ENCODE results near the gene C6orf89. TPM values are rescaled to one million over a fixed set of nuclear protein-coding genes. Genes with fewer than 3 reads are reported as not detected.

The C6orf89 gene
- total and polyA plus RNA-seq, 2 of the 8 experiments (the other 6 are each of a cell fraction or from before 2014, with no cell fraction given), result 4.6 to 12.3 TPM

DNA sequence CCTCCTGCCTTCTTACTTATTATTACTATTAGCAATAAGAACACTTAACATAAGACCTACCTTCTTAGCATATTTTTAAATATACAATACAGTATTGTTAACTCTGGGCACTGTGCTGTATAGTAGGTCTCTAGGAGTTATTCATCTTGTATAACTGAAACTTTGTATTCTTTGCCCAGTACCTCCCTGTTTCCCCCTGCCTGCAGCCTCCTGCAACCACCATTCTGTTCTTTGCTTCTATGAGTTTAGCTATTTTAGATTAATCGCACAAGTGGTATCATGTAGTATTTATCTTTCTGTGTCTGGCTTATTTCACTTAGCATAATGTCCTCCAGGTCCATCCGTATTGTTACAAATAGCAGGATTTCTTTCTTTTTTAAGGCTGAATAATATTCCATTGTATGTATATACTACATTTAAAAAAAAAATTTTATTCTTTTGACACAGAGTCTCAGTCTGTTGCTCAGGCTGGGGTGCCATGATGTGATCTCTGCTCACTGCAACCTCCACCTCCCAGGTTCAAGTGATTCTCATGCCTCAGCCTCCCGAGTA lies 4.4 kb downstream of the C6orf89 start:
- H4K91ac ChIP-seq (replicated peaks; ENCODE audit: insufficient read length, low read length), result no peak overlapping the region
- no peak overlapping the region for H3K9ac ChIP-seq (replicated peaks in 1 of 4; ENCODE audit: extremely low read depth in 1 of 4, low read depth in 3 of 4, low read length in 3 of 4)
- no peak overlapping the region for H2BK15ac ChIP-seq (ENCODE audit: low read length)
- no peak overlapping the region for H3K23ac ChIP-seq (ENCODE audit: insufficient read length)
- H2AFZ ChIP-seq (ENCODE audit: low read length), result no peak overlapping the region
- H3K18ac ChIP-seq (ENCODE audit: extremely low read depth, low read length), result no peak overlapping the region
- H3K27me3 ChIP-seq (replicated peaks in 1 of 4; ENCODE audit: control insufficient read depth in 3 of 4, extremely low read depth in 1 of 4, insufficient read depth in 3 of 4, low read length in 3 of 4), result no peaks in the 10 kb centered on the region
- H3K4ac ChIP-seq (replicated peaks; ENCODE audit: insufficient read length, low read depth, low read length), result no peak overlapping the region
- no peaks in the 10 kb centered on the region; the same call in 1 of the 2 replicates for H3K23me2 ChIP-seq (ENCODE audit: low read depth, low read length)
- H4K20me1 ChIP-seq (replicated peaks in 1 of 2; ENCODE audit: control insufficient read depth in 1 of 2, insufficient read depth in 2 of 2, low read length in 2 of 2), result peaks cover 0 to 3% of the 10 kb centered on the region in 2 experiments
- H4K5ac ChIP-seq (ENCODE audit: insufficient read length, low read depth, low read length), result no peak overlapping the region
- H2BK12ac ChIP-seq (ENCODE audit: low read depth, low read length), result no peak overlapping the region
- H2BK20ac ChIP-seq (ENCODE audit: low read length), result no peak overlapping the region
- no peak overlapping the region for H3K56ac ChIP-seq (replicated peaks; ENCODE audit: insufficient read length, low read depth, low read length)
- H3K4me3 ChIP-seq (ENCODE audit: extremely low read depth in 1 of 4, insufficient read depth in 2 of 4, low read depth in 3 of 4, low read length in 4 of 4), result no peak overlapping the region
- H3K9me3 ChIP-seq (ENCODE audit: insufficient read depth in 2 of 2, low read depth in 1 of 2, low read length in 1 of 2), result no peaks in the 10 kb centered on the region
- 90% methylated on average over 3 of the region's 3 CpGs; no CpG with 5 or more reads in 1 of the 2 experiments for WGBS, 2 experiments (ENCODE audit: extremely low coverage in 1 of 2, insufficient coverage in 1 of 2, insufficient read length in 1 of 2, insufficient replicate concordance in 2 of 2, low coverage in 1 of 2, low lambda C conversion rate in 2 of 2, missing lambda C conversion rate in 1 of 2)
- no peaks in the 10 kb centered on the region for H3K79me1 ChIP-seq (ENCODE audit: low read depth, low read length)
- POLR2A ChIA-PET (ENCODE audit: partially characterized antibody), result interaction anchor here (2.3 kb wide), 1 partner anchor 16 kb away, joined by 9 read pairs; the partner anchor contains the start of gene PPIL1
- H2BK120ac ChIP-seq (replicated peaks; ENCODE audit: low read depth, low read length), result no peak overlapping the region
- H3K4me2 ChIP-seq (ENCODE audit: insufficient read depth in 1 of 2, low read depth in 2 of 2, low read length in 2 of 2), result no peak overlapping the region
- H3K36me3 ChIP-seq (ENCODE audit: control insufficient read depth in 2 of 4, insufficient read depth in 4 of 4, low read length in 3 of 4), result no peaks in the 10 kb centered on the region
- no peak overlapping the region for H4K8ac ChIP-seq (ENCODE audit: extremely low read depth, insufficient read depth, low read length)
- H2BK5ac ChIP-seq (ENCODE audit: low read depth, low read length), result no peak overlapping the region
- DNase-seq (ENCODE audit: low read depth in 1 of 2, low spot score in 2 of 2) (no peak), FAIRE-seq (no peak)
- H3K14ac ChIP-seq (ENCODE audit: insufficient read length), result no peak overlapping the region
- no peaks in the 10 kb centered on the region for H3K79me2 ChIP-seq (ENCODE audit: control insufficient read depth in 1 of 2, insufficient read depth in 2 of 2, low read length in 2 of 2)
- CTCF ChIA-PET (ENCODE audit: partially characterized antibody), result interaction anchor here (0.6 to 4.6 kb wide), 5 partner anchors 24 to 560 kb away, joined by 3 to 18 read pairs (median 5); no protein-coding TSS in a partner anchor
- H3K4me1 ChIP-seq (replicated peaks in 1 of 4; ENCODE audit: control insufficient read depth in 3 of 4, insufficient read depth in 4 of 4, low read length in 3 of 4), result no peaks in the 10 kb centered on the region; a peak in 1 of 7 replicates
- H2AK5ac ChIP-seq (ENCODE audit: low read depth, low read length), result no peak overlapping the region
- no peak overlapping the region for H3K27ac ChIP-seq (ENCODE audit: low read depth, low read length)
- TF ChIP-seq NANOG (IDR thresholded peaks at IDR 0.05; ENCODE audit: insufficient read depth, low read depth, low read length, poor library complexity, severe bottlenecking) (no peak), TEAD4 (IDR thresholded peaks at IDR 0.05; ENCODE audit: low read depth, low read length) (no peak), SIN3A (conservative IDR thresholded peaks at IDR 0.05 in 1 of 2, IDR thresholded peaks at IDR 0.05 in 1 of 2; ENCODE audit: low read depth in 1 of 2, low read length in 2 of 2) (no peak), CREB1 (IDR thresholded peaks at IDR 0.05) (no peak), KDM1A (IDR thresholded peaks at IDR 0.05; ENCODE audit: borderline replicate concordance, low read length) (no peak), TBP (IDR thresholded peaks at IDR 0.05; ENCODE audit: low read depth, low read length) (no peak), EZH2 (IDR thresholded peaks at IDR 0.05; ENCODE audit: low read depth, low read length, severe bottlenecking) (no peak), YY1 (IDR thresholded peaks at IDR 0.05; ENCODE audit: low read depth, low read length) (no peak), SUZ12 (IDR thresholded peaks at IDR 0.05; ENCODE audit: low read length) (no peak), JUN (IDR thresholded peaks at IDR 0.05; ENCODE audit: low read depth, low read length) (no peak), KDM4A (IDR thresholded peaks at IDR 0.05; ENCODE audit: low read depth, low read length, severe bottlenecking) (no peak), ZNF274 (IDR thresholded peaks at IDR 0.05; ENCODE audit: borderline replicate concordance, extremely low read depth, low read length) (no peak), MAX (IDR thresholded peaks at IDR 0.05) (no peak), CHD2 (IDR thresholded peaks at IDR 0.05; ENCODE audit: low read length) (no peak)
